HG03045 (cell line): ENCODE results near the gene COL27A1.

Source experiments
- ATAC-seq: cut with Tn5 transposase; IDR thresholded peaks from one replicate; pipeline ENCODE4 v1.9.1; 2021; ENCODE audit warnings: mild to moderate bottlenecking, moderate library complexity; ENCODE audit not compliant: unreplicated experiment

The COL27A1 gene

DNA sequence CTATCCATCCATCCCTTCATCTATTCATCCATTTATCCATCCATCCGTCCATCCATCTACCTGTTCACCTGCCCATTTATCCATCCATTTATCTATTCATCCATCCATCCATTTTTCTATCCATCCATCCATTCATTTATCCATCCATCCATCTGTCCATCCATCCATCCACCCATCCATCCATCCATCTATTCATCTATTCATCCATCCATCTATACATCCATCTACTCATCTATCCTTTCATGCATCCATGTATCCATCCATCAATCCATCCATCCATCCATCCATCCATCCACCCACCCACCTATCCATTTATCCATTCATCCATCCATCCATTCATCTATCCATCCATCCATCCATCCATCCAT lies 10.8 kb downstream of the COL27A1 start:
- ATAC-seq, result no peak

DNA sequence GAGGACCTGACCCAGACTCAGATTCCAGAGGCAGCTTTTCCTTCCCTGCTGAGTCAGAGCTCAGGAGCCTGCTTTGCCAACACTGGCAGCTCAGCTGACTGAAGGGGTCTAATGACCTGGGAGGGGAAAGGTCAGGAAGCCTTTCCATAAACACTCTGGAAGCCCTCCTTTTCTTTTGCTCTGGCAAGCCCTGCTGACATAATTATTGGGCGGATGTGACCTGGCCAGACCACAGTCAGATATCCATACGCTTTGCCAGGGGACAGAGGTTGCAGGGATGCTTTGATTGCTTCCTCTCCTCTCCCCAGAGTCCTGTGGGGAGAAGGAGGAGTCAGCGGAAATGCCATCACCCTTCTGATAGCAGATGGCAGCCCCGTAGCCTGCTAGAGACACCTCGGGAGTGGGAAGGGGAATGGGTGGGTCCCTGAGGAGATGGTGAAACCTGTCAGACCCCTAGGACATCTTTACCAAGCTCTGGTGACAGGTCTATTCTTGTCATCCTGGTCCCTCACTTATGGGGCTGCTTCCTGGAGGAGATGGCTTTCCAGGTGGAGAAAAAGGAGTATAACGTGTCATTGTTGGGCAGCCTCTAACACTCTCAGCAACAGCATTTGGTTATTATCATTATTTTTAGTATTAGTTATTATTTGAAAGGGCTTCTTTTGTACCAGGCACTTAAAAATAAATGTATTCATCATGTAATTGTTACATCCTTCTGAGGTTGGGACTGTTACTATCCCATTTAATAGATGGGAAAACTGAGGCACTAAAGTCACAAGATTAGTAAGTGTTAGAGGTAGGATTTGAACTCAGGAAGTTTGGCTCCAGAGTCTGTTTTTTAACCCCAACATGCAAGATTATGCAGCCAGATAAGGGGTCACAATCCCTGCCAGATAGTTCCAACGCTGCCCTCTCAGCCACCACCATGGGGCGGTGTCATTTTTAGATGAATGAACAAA lies 11.6 kb downstream of the COL27A1 start:
- no peak for ATAC-seq

DNA sequence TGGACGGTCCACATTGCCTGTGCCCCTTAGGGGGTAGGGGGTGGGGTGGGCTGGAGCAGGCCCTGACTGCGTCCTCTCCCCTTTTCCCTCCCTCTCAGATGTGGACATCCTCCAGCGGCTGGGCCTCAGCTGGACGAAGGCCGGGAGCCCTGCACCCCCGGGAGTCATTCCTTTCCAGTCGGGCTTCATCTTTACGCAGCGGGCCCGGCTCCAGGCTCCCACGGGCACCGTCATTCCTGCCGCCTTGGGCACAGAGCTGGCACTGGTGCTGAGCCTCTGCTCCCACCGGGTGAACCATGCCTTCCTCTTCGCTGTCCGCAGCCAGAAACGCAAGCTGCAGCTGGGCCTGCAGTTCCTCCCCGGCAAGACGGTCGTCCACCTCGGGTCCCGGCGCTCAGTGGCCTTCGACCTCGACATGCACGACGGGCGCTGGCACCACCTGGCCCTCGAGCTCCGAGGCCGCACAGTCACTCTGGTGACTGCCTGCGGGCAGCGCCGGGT lies 12.3 kb downstream of the COL27A1 start:
- no peak for ATAC-seq

DNA sequence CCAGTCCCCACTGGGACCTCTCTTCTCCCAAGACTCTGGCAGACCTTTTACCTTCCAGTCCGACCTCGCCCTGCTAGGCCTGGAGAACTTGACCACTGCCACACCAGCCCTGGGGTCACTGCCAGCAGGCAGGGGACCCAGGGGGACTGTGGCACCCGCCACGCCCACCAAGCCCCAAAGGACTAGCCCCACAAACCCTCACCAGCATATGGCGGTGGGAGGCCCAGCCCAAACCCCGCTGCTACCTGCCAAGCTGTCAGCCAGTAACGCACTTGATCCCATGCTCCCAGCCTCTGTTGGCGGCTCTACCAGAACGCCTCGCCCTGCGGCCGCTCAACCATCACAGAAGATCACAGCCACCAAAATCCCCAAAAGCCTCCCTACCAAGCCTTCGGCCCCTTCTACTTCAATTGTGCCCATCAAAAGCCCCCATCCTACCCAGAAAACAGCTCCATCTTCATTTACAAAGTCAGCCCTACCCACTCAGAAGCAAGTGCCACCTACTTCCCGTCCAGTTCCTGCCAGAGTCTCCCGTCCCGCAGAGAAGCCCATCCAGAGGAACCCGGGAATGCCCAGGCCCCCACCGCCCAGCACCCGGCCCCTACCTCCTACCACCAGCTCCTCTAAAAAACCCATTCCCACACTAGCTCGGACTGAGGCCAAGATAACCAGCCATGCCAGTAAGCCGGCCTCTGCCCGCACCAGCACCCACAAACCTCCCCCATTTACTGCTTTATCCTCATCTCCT lies 13.1 kb downstream of the COL27A1 start:
- no peak for ATAC-seq

DNA sequence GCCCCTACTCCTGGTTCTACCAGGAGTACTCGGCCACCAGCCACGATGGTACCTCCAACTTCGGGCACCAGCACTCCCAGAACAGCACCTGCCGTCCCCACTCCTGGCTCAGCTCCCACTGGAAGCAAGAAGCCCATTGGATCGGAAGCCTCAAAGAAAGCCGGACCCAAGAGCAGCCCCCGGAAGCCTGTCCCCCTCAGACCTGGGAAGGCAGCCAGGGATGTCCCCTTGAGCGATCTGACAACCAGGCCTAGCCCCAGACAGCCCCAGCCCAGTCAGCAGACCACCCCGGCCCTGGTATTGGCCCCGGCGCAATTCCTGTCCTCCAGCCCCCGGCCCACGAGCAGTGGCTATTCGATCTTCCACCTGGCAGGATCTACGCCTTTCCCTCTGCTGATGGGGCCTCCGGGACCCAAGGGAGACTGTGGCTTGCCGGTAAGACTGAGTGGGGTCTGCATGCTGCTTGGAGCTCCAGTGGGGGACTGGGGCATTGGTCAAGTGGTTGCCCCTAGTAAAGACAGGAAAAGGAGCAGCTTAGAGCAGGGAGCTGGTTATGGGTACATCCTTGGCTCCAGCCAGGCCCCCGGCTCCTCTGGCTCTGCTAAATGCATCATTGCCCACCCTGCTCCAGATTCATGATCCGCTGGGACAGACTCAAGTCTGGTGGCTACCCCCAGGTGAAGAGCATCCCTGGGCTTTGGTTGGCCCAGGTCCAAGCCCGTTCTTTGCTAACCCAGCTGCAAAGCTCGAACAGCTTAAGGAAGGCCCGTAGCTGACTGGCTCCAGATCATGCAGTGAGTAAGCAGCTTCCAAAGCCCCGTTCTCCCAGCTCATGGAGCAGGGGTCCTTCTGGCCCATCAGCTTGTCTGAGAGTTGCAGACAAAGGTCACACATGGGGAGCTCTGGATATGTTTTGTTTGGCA lies 14.0 kb downstream of the COL27A1 start:
- ATAC-seq, result no peak

DNA sequence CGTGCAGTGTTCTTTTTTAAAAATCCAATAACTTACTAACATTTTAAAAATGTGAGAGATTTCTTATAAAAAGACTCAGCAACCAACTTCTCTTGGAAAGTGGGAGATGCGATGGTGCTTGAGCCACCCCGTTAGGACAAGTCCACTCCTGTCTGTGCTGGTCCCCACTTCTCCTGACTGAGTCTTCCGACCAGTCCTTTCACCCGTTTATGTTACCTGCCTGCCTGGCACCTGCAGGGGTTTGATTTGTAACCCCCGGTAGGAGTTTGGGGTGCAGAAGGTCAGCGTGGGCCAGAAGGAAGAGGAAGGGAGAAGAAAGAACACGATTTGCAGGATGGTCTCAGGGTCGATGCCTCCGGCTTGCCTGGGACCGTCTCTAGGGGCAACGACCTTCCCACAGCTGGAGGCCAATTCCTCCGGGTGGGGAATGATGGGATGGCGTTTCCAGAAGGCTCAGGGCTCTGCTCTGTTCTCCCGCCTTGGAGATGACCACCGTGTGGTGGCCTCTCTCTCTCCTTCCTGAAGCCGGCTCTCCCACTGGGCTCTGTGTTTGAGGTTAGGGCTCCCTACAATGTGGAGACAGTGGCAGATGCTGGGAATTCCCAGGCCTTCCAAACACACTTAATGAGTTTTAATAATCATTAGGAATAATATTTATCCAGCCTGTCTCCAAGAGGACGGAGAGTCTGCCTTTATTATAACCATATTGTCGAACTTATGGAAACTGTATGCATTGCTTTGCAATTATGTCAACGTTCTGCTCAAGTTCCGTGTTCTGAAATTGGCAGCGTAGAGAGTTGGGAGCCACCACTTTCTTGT lies 14.8 kb downstream of the COL27A1 start:
- ATAC-seq, result no peak

GRCh38 chr9:114170771-114171461 lies 15.6 kb downstream of the COL27A1 start:
- no peak for ATAC-seq

- no peak for ATAC-seq
These were observed 16.2 kb downstream of the COL27A1 start for GRCh38 chr9:114171500-114171899.

- ATAC-seq, result no peak
These were observed 17.9 kb downstream of the COL27A1 start for GRCh38 chr9:114172981-114173833.

GRCh38 chr9:114174557-114174875 lies 19.2 kb downstream of the COL27A1 start:
- ATAC-seq, result no peak

DNA sequence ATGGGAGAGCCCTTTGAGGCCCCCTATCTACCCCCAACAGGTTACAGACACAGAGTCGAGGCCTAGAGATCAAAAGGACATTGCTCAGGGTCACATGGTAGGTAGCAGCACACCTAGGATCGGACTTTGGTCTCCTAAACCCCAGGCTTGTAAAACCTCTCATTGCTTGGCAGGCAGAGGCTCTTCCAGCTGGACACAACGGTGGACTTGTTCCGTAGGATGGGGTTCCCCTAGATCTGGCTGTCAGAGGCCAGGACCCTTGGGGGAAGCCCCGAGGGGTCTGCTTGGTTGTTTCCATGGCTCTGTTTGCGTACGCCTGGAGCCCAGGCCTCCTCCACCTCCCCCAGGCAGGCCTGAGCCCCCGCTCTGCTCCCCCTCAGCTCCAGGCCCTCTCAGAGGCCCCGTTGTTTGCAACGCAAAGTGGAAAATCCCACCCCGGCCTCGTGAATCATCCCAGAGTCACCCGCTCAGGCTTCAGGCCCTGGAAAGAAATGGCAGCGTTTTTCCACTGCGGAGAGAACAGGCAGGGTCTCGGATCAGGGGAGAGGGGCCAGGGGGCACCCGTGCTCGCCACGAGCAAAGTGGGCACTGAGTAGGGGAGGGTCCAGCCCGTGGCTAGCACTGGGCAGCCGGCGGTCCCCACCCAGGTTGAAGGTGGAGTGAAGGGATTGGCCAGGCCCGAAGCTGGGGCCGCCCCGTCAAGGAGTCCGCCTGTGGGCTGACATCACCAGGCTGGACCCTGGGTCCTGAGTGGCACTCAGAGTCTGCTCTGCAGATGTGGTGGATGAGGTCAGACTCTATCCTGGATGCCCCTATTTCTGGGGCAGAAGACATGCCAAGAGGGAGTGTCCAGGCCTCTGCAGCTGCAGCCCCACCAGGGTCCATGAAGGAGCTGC lies 19.8 kb downstream of the COL27A1 start:
- no peak for ATAC-seq

GRCh38 chr9:114176624-114177291 lies 21.4 kb downstream of the COL27A1 start:
- no peak for ATAC-seq

DNA sequence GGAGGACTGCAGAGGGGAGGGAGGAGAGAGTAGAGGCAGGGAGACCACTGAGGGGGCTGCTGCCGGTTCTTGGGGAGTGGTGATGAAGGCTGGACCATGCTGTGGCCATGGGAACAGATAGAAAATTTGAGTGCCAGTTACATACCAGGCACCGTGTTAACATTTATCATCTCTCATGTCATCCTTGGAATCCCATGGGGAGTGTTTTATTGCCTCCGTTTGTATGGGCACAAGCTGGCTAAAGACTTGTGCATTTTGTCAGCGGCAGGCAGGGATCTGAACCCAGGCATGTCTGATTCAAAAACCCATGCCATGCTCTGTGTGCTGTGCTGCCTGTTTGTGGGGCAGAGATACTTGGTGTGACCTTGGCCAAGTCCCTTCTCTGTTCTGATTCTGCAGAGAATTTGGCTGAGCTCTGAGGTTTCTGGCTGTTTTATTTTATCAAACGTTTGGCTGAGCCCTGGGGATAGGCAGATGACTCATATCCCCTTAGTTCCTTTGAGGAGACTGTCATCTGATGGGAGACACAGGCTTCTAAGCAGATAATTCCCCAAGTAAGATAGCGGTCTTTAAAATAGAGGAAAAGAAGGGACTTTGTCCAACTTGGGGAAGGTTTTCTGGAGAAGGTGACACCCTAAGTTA lies 22.2 kb downstream of the COL27A1 start:
- no peak for ATAC-seq

DNA sequence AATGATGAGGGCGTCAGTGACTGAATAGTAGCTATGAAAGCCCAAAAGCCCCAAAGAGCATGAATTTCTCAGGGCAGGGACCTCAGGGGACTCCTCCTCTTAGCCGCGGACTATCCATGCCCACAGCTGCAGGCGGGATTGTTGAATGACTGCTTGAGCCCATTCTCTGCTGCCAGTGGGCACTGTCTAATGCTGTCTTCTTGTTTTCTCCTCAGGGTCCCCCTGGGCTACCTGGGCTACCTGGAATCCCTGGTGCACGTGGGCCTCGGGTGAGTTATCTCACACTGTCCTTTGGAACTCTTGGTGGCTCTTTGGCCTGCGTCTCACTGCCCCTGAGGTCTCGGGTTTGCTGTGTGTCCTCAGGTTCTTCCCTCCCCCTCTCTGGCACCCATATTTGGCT lies 22.7 kb downstream of the COL27A1 start:
- no peak for ATAC-seq

GRCh38 chr9:114178756-114179450 lies 23.6 kb downstream of the COL27A1 start:
- no peak for ATAC-seq

DNA sequence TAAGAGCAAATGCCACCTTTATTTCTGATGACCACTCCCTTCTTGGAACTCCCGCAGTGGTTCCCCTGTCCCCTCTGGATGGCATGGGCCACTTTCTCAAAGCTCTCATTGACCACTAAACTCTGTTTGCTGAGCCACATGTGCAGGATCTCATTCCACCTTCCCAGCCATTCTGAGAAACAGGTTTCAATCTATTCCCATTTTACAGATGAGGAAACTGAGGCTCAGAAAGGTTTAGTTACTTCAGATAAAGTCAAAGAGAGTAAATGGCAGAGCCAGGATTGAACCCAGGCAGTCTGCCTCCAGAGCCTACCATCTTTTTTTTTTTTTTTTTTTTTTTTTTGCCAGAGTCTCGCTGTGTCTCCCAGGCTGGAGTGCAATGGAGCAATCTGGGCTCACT lies 24.2 kb downstream of the COL27A1 start:
- no peak for ATAC-seq
